HG02798 (cell line): ENCODE data around the gene UPK3A.
A peak's percentile ranks its signal among the peaks of the same experiment; 100 is the strongest.

Source experiments
- ATAC-seq: cut with Tn5 transposase; IDR thresholded peaks from one replicate; pipeline ENCODE4 v1.9.1; 2021; ENCODE audit warnings: mild to moderate bottlenecking; ENCODE audit not compliant: unreplicated experiment, poor library complexity

Gene UPK3A

DNA sequence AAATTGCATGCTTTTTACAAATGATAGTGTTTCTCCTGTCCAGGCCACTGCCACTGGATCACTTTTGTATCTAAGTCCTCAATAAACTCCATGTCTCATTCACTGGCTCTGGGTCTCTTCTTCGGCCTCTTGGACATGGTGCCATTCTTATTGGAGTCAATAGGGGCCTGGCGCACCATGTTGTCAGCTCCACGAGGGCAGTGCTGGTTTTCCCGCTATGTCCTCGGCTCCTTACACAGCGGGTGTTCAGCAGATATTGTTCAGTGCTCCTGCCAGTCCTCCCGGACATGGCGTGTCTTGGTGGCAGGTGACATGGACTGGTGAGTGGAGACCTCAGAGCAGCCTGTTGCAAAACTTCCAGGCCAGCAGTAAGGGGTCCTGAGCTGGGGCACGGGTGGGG lies 21.4 kb downstream of the UPK3A start:
- ATAC-seq, result no peak

DNA sequence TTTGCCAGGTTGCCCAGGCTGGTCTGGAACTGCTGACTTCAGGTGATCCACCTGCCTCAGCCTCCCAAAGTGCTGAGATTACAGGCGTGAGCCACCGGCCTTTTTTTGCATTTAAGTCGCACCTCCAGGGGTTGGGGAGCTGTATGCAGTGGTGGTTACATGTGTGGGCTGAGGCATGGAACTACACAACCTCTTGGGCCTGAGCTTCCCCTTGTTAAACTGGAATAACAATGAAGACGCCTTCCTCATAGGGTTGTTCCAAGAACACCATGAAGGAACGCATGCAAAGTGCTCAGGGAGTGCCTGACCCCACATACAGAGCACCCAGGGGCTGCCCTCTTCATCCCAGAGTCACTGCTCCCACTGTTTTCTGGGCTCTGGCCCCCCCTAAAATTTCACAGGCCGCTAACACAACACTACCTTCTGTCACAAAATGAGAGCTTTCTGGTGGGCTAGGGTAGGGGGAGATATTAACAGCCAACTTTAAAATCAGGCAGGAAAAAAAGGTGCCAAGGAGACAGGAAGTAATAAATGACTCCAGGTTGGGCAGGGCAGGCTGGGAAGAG lies 23.7 kb downstream of the UPK3A start:
- ATAC-seq, result no peak

DNA sequence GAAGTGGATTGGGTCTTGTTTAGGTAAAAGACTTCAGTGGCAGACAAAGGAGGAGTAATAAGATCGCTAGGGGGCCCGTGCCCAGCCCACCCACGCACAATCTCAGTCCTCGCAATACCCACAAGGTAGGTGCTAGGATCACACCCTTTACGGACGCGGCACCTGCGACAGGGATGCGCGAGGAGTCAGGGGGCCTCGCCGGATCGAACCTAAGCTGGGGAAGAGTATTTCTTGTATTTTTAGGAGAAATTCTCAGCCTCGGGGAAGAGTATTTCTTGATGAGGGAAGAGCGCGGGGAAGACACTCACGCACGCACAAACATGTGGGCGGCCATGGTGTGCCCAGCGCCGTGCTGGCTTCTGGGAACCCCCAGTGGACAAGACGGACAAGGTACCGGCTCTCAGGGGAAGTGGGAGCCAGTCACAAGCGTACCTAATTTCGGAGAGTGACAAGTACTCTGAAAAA lies 24.2 kb downstream of the UPK3A start:
- no peak for ATAC-seq

DNA sequence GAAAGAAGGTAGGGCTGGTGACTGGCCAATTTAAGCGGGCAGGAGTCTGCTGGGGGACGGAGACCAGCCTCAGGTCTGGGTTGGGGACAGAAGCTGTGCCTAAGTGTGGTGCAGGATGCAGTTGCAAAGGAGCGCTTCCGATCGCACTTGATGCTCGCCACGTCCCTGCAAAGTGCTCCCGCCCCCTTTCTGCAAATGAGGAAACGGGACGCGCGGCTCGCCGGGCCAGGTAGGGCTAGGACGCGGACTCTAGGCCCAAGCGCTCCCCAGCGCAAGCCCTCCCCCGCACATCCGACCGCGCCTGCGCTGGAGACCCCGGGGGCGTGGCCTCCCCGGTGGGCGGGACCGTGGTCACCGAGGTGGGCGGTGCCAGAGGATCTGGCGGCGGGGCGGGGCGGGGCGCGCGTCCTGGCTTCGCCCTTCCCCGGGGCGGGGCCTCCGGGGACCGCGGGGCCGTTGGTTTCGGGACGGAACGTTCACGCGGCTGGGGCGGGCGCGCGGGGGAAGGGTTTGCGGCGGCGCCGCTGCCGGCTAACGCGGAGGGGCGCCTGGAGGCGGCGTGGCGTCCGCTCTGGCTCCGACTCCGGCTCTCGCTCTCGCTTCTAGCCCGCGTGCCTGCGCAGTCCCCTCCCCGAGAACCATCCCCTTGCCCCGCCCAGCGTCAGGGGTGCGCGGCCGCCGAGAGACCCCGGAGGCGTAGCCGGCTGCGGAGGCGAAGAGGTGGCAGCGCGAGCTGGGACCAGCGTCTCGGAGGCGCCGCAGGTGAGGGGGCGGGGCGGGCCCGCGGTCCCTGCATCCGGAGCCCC lies 24.9 kb downstream of the UPK3A start, which contains the start of gene FAM118A:
TSS of gene FAM118A (plus strand) at position 513 of the 806 bp plus-strand sequence. CDS start 12,446 bp downstream, outside the sequence.
- ATAC-seq, result peak; percentile 91

DNA sequence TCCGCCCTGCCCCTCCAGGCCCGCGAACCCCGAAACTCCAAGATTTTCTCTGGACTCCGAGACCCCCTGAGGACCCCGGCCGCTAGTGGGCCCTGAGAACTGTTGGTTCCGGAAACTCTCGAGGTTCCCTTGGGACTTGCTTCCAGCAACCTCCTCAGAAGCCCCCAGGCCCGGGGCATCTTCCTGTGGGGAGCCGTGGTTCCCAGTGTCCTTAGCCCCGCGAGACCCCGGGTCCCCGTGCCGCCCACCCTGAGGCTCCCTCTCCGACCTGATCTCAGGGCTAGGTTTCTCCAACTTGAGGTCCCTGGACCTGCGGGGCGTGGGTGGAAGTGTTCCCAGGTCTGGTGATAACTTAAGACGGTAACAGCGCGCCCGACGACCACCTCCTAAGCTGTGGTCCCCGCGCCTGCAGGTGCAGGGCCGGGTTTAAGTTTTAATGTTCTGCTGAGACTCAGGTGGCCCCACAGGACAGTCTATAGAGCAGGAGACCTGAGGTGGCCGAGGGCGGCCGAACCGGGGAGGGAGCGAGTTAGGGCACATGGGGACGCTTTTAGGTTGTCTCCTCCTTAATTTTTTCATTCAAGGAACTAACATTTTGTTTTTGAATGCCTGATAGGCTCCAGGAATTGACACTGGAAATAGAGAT lies 25.7 kb downstream of the UPK3A start:
- no peak for ATAC-seq

DNA sequence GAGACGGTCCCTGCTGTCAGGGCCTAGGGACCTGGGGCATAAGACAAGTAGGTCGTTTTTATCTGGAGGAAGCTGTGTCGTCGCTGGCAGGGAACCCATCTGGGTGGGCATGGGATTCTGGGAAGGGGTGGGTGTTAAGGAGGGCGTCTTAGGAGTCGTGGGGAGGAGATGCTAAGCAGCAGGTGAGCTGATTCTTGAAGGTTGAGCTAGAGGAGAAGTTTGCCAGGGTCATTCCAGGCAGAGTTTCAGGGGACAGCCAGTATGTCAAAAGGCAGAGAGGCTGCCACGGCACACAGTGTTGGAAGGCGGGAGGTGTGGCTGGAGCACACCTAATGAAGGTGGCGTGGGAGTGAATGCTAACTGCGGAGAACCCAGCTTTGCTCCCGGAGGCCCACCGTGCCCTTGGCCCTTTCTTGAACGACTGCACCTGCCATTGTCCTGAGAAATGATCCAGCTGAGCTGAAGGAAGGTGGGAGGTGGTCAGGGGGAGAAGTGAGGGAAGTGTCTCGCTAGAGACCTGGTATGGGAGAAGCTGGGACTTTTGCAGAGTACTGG lies 26.3 kb downstream of the UPK3A start:
- no peak for ATAC-seq

DNA sequence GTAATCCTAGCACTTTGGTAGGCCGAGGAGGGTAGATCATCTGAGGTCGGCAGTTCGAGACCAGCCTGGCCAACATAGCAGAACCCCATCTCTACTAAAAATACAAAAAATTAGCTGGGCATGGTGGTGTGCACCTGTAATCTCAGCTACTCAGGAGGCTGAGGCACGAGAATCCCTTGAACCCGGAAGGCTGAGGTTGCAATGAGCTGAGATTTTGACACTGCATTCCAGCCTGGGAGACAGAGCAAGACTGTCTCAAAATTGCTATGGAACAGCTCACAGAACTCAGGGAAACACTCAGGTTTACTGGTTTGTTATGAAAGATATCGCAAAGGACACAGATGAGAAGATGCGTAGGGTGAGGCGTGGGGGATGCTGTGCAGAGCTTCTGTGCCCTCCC lies 27.7 kb downstream of the UPK3A start:
- ATAC-seq, result no peak

DNA sequence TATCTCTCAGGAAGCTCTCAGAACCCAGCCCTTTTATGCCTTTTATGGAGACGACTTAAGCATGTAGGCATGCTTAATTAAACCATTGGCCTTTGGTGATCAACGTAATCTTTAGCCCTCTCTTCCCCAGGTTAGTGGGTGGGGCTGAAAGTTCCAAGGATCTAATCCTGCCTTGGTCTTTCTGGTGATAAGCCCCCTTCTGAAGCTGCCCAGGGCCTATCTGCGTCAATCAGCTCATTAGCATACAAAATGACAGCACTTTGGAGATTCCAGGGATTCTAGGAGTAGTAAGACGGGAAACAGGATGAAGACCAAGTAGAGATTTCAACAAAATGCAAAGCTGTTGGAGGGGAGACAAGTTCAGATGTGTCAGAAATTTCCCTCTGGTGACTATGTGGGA lies 28.1 kb downstream of the UPK3A start:
- ATAC-seq, result no peak

DNA sequence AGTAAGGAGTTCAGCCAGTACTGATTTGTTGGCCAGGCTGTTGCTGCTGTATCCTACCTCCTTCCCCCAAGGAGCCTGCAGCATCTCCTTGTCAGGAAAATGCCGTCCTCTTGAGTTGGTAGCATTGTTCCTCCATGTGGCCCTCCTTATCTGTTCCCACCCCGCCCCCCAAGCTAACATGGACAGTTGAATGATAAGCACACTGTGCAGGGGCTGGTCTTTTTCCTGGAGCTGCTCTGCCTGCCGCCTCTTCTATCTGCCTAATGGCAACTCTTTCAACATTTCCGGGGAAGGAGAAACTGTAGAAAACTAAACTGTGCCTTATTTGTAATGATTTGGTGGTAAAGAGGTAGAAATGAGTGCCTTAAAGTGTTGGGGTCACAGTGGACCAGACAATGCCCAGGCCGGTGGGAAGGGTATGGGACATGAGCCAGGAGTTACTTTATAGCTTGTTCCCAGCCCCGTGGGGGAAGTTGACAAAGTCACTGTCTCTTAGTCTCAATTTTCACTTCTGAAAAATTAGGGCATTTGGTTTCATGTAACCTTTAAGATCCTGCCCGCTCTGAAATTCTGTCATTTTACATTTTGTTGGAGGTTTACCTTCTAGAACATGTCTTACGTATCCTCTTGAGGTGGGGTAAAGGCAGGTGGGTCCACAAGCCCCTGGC lies 29.4 kb downstream of the UPK3A start:
- no peak for ATAC-seq

DNA sequence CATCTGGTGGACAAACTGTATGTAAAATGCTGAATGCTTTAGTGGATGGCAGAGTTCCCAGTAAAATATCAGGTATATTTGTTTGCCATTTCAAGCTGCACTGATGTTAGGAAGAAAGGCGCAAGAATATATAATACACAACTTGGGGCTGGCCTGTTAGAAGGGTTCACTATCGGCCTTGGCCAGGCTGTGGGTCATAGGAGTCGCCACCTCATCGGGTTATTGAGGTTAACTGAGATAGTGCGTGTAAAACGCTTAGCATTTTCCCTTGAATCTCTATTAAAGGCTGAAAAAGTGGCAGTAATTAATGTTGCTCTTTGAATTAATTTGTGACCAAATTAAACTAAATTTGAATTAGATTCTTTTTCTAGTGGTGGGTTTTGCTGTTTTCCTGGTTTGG lies 30.0 kb downstream of the UPK3A start:
- ATAC-seq, result no peak

DNA sequence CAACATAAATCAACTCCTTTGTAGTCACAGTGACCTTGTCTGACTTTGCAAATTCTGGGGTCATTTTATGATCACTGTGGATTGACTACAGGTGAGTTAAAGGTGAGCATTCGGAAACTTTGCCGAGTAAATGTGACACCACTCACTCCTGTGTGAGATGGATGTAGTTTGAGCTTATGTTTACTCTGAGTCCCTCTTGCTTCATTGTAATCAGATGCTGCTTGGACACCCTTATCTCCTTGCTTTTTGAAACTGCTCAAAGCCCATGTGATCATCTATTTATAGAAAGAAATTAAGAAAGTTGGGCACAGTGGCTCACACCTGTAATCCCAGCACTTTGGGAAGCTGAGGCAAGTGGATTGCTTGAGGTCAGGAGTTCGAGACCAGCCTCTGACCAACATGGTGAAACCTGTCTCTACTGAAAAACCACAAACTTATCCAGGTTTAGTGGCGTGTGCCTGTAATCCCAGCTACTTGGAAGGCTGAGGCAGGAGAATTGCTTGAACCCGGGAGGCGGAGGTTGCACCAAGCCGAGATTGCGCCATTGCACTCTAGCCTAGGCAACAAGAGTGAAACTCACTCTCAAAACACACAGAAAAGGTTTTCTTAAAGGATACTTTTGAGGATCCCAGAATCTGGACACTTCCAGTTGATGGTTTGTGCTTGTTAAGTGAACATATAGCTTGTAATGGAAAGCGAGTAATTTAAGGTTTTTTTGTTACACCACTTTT lies 32.2 kb downstream of the UPK3A start:
- no peak for ATAC-seq

DNA sequence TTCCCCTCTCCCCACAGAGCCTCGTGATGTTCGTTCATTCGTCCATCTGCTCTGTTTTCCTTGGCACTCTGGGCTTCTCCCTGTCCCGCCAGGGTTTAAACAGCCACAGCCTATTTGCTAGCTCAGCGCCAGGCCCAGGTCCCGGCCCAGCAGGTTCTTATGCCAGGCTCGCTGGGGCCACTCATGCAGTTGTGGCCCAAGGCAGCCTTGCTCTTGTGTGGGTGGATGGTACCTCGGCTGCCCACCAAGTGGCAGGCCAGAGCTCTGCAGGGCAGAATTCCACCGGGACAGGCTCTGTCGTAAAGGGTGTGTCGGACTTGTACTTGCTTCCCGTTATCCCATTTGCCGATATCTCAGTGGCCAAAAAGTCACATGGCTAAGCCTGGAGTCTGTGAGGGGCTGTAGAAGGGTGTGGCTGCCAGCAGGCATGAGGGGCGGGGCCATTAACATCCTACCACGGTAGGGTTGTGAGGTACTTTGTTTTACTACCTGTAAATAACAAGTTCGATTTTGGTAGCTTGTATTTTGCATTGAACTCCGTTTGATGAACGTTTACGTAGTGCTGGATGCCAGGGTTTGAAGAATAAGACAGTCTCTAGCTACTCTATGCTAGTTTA lies 32.9 kb downstream of the UPK3A start:
- ATAC-seq, result no peak

DNA sequence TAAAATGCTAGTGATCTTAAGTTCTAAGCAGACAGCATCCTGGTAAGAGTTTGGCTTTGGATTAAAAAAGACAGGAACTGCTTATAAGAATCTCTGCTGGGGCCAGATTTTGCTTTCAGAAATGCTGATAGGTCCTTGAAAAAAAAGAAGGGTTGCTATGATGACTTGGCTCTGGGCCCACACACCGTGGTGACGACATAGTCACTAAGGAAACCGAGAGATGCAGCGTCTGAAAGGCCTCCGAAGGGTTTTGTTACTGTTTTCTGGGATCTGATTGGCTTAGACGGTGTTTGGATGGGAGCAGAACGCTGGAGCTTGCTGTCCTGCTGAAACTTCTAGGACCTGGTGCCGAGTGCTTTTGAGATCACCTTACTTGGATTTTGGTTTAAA lies 33.4 kb downstream of the UPK3A start:
- peak; percentile 72 for ATAC-seq

DNA sequence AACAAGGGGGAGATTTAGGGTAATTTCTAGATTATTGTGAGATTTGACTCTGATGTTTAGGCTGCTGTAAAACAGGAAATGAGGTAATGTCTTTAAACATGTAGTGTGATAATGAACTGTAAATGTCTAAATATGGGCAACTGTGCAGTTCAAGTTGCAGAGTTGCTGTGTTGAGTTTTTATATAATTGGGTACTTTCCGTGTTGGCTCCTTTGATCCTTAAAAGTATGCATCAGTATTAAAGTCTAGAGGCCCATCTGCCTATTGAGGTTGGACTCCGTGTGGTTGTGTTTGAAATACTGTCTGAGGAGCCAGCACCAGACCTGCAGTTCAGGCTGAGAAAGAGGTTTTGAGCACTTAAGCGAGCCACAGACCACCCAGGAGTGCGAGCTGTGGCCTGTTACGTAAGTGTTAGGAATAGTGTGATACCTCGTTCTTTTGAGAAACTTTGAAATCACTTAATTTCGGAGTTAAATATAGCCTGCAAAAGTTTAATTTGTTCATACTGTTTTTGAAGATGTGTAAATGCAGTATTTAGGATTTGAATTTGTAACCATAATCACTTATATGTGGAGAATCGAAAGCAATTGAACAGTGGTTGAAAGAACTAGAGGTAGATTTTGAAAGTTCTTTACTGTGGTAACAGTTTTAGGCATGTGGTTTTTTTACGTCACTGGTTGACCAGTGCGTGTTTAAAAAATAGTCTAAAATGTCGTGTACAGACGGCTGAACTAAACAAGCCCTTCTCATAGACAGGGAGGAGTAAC lies 34.0 kb downstream of the UPK3A start:
- ATAC-seq, result peak; percentile 49

DNA sequence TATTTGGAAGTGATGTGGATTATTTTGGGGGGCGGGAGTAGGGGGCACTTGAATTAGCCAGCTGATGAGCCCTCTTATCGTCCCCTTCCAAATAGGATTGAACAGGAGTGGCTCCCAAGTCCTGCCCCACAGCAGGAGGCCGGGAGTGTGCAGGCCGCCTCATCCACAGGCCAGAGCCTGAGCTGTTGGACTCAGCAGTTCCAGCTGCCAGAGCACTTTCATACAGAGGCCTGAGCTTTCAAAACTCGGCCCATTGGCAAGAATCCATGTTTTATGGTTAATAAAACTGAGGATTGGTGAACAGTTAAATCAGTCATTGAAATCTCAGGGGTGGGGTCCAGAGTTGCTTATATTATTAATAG lies 34.6 kb downstream of the UPK3A start:
- no peak for ATAC-seq

DNA sequence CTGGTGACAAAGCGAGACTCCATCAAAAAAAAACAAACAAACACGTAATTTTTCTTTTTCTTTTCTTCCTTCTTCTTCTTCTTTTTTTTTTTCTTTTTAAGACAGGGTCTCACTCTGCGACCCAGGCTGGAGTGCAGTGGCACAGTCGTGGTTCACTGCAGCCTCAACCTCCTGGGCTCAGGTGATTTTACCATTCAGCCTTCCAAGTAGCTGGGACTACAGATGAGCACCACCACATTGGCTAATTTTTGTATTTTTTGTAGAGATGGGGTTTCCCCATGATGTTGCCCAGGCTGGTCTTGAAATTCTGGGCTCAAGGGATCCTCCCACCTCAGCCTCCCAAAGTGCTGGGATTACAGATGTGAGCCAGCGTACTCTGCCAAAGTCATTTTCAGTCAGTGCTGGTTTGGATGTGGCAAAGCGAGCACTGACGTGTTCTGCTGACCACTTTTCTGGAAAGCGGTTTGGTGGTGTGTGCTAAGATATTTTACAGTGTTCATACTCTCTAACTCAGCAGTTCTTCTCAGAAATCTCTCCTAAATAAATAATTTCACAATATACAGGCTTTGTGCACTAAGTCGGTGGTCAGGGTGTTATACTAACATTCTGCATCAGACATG lies 35.7 kb downstream of the UPK3A start:
- no peak for ATAC-seq

DNA sequence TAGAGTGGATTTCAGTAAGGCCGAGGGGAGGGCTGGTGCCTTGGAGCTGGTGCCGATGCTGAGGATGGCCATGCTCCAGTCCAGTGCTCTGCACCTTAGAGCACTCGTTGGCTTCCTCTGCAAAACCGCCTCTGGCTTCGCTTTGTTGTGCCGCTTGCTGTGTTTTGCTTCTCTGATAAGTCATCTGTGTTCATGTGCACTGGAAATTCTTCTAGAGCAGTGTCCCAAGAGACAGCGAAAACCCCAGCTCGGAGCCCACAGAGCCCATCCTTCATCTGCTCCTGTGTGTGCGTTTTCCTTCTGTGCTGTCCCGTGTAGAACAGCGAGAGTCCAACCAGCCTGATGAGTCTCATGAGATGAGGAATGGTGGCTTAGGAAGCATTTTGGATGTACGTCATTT lies 37.1 kb downstream of the UPK3A start:
- ATAC-seq, result no peak

DNA sequence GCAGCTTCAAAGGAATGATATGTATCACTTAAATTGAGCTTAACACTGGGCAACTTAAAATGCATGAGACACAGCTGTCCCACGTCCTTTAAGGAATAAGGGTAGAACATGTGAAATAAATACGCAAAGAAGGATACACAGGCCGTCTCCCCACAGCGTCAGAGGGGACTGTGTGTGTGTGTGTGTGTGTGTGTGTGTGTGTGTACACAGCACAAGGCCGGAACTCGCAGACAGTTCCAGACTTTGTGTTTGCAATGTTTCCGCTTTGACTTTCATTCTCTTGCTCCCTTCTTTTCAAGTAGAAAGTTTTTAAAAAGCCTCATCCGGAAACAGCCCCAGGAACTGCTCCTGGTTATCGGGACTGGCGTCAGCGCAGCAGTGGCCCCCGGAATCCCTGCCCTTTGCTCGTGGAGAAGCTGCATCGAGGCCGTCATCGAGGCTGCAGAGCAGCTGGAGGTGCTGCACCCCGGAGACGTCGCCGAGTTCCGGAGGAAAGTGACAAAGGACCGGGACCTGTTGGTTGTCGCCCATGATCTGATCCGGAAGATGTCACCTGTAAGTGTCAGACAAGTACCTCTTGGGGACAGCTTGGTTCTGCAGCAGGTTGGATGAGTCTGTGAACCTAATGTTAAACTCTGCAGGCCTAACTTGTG lies 38.2 kb downstream of the UPK3A start:
- no peak for ATAC-seq
